Ishikawa (cell line): Measurements from ENCODE around the gene SYT8.

Experiments
- CEBPB ChIP-seq: IDR thresholded peaks from 2 replicates; pipeline ENCODE4 v1.6.1; 2012
- CREB1 ChIP-seq: IDR thresholded peaks from 2 replicates; pipeline ENCODE4 v1.6.1; 2012; ENCODE audit warnings: low read depth
- EGR1 ChIP-seq: IDR thresholded peaks from 2 replicates; pipeline ENCODE4 v1.6.1; 2012
- EP300 ChIP-seq: IDR thresholded peaks from 2 replicates; pipeline ENCODE4 v1.6.1; 2012; ENCODE audit warnings: borderline replicate concordance
- FOXM1 ChIP-seq: IDR thresholded peaks from 2 replicates; pipeline ENCODE4 v1.6.1; 2012; ENCODE audit warnings: low read depth, borderline replicate concordance
- MAX ChIP-seq: IDR thresholded peaks from 2 replicates; pipeline ENCODE4 v1.6.1; 2012
- NFIC ChIP-seq: IDR thresholded peaks from 2 replicates; pipeline ENCODE4 v1.6.1; 2012
- RAD21 ChIP-seq: IDR thresholded peaks from 2 replicates; pipeline ENCODE4 v1.6.1; 2012; ENCODE audit warnings: low read depth
- REST ChIP-seq: IDR thresholded peaks from 2 replicates; pipeline ENCODE4 v1.6.1; 2012; ENCODE audit warnings: low read depth, mild to moderate bottlenecking
- TAF1 ChIP-seq: IDR thresholded peaks from 2 replicates; pipeline ENCODE4 v1.6.1; 2012; ENCODE audit warnings: low read depth, mild to moderate bottlenecking
- TCF12 ChIP-seq: IDR thresholded peaks from 2 replicates; pipeline ENCODE4 v1.6.1; 2012; ENCODE audit warnings: low read depth
- TEAD4 ChIP-seq: IDR thresholded peaks from 2 replicates; pipeline ENCODE4 v1.6.1; 2012
- USF1 ChIP-seq: IDR thresholded peaks from 2 replicates; pipeline ENCODE4 v1.6.1; 2012
- YY1 ChIP-seq: IDR thresholded peaks from 2 replicates; pipeline ENCODE4 v1.6.1; 2012; ENCODE audit warnings: low read depth
- ZBTB7A ChIP-seq: IDR thresholded peaks from 2 replicates; pipeline ENCODE4 v1.6.1; 2012; ENCODE audit warnings: low read depth

Gene SYT8

GRCh38 chr11:1851468-1852180 is 16.8 kb downstream of the SYT8 start:
- TF ChIP-seq CREB1: no peak
- TF ChIP-seq USF1: no peak
- no peak for TF ChIP-seq NFIC
- TF ChIP-seq FOXM1: no peak
- TF ChIP-seq TCF12: no peak
- TF ChIP-seq TEAD4: no peak
- TF ChIP-seq YY1: no peak
- TF ChIP-seq RAD21: no peak
- no peak for TF ChIP-seq MAX
- TF ChIP-seq EP300: no peak
- TF ChIP-seq CEBPB: no peak
- no peak for TF ChIP-seq ZBTB7A
- TF ChIP-seq TAF1: no peak
- no peak for TF ChIP-seq REST
- no peak for TF ChIP-seq EGR1

GRCh38 chr11:1852271-1852876 is 17.6 kb downstream of the SYT8 start:
- no peak for TF ChIP-seq TCF12
- TF ChIP-seq CEBPB: no peak
- no peak for TF ChIP-seq MAX
- no peak for TF ChIP-seq EP300
- TF ChIP-seq TAF1: no peak
- no peak for TF ChIP-seq EGR1
- no peak for TF ChIP-seq TEAD4
- TF ChIP-seq FOXM1: no peak
- no peak for TF ChIP-seq REST
- no peak for TF ChIP-seq NFIC
- TF ChIP-seq YY1: no peak
- no peak for TF ChIP-seq ZBTB7A

GRCh38 chr11:1852877-1853276 is 18.1 kb downstream of the SYT8 start, which contains the start of gene LSP1:
Gene LSP1, plus strand, starts transcription at chr11:1853084. Its CDS starts 61 bp downstream, at chr11:1853145.
- TF ChIP-seq TCF12 (no peak), EGR1 (no peak)

- no peak for TF ChIP-seq USF1
- no peak for TF ChIP-seq TAF1
- TF ChIP-seq MAX: no peak
- TF ChIP-seq CEBPB: no peak
- no peak for TF ChIP-seq YY1
- no peak for TF ChIP-seq ZBTB7A
- TF ChIP-seq TCF12: no peak
- no peak for TF ChIP-seq CREB1
- TF ChIP-seq RAD21: no peak
- no peak for TF ChIP-seq FOXM1
- no peak for TF ChIP-seq NFIC
- no peak for TF ChIP-seq TEAD4
- no peak for TF ChIP-seq EGR1
- TF ChIP-seq REST: no peak
- no peak for TF ChIP-seq EP300
Observed at GRCh38 chr11:1853376-1854131, 18.8 kb downstream of the SYT8 start.
